NCI-H446 treated with DMSO at 0.1 percent for 48 hours (cell line): ENCODE results near the gene APBB2.

Experiments used
- DNase-seq: peaks from one replicate; lab custom pipeline; 2025; lab: John Stamatoyannopoulos, UW

Gene APBB2

DNA sequence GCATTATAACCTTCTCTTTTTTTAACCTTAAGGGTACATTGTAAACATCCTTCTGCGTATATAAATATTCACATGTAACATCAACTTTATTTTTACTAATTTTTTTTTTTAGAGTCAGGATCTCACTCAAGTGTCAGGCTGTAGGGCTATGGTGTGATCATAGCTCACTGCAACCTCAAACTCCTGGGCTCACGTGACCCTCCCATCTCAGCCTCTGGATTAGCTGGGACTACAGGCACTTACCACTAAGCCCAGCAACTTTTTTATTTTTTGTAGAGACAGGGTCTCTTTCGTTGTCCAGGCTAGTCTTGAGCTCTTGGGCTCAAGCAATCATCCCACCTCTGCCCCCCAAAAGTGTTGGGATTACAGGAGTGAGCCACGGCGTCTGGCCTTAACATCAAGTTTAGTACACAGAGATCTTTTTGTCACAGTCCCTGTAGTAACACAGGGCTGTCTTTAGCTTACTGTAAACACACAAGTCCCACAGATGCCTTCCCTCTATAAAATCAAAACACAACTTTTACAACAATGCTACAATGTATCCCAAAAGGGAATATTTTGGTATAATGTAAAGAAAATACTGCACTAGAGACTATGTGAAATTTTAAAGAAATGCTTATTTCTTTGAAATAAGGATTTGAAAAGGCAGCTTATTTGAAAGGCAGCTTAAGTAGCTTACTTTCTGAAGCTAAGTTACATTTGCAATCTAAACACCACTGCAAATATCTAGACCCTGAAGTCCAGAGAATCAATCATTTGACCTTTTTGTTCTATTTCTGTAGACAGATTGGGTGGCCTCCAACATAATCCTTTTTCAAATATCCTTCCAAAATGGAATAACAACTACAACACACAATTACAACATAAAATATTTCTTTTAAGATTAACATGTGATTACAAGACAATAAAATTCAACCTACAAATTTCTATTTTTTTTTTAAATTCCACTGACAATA is 116.0 kb downstream of the APBB2 start:
- no peak for DNase-seq

DNA sequence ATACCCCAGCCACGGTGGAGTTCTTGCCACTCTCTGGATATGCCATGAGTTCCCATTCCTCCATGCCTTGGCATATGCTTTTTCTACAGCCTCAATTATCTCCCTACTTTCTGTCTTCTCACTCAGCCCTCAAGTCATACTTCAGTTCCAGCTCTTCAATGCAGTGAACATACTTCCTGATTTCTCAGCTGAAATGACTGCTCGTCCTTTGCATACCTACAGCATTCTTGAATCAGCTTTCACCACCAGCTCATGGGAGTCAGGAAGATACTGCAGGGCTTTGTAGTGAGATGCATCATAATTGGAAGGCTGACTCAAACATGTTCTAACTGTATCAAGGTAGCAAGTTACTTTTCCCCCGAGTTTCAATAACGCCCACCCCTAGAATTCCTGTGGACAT is 118.4 kb downstream of the APBB2 start:
- DNase-seq: no peak

DNA sequence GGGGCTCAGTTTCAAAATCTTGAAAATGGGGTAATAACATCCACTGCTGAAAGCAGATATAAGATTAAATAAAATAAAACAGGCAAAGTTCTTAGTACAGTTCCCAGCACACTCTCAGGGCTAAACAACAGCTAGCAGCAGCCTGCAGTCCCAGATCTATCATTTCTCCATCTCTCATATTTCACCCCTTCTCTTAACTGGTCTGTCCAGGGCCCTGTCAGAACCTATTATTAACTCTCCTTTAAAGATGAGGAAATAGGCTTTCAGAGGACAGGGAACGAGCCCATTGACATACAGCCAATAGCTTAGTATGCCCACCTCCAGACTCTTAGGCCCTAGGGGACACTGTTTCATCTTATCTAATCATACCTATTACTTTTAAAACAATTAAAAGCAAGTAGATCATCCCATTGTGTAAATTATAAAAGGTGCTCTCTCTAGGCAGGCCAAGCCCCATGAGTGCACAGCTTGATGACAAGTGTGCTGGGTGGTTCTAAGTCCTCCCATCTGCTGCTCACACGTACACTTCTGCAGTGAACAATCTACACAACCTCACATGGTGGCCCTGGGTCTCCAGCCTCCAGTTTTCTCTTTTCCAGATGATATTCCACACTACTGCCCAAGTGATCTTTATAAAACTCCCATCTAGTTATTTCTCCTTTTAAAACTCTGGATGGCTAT is 119.0 kb downstream of the APBB2 start:
- DNase-seq: no peak

DNA sequence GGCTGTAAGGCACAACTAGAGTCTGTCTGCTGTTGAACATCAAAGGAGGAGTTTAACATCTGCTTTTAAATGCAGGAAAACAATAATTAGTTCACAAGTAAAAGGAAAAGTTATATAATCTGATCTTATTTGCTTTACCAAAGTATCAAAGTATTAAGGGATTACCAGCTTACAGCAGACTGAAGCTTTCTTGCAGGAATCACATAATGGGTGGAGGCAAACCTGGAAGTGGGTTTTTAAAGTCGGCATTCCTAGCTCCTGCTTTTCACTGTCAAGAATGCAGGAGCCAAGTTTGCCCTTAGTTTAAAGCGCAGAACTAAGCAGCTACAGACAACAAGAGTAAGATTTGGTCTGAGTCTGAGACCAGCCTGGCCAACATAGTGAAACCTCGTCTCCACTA is 122.2 kb downstream of the APBB2 start:
- DNase-seq: no peak

DNA sequence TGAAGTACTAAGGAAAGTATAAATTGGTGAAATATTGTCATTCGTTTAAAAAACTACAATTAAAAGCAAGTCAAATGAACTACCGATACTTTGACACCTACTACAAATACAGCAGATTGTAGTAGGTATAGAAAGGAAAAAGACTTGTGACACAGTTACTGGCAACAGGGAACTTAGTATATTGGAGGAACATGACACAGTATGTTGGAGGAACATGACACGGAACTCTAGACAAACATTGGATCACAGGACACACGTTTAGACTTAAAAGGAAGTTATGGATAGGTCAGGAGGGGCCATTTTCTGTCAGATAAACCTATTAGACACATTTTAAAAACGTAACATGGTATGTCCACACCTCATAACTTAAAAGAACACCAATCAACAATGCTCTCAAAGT is 132.5 kb downstream of the APBB2 start:
- no peak for DNase-seq

DNA sequence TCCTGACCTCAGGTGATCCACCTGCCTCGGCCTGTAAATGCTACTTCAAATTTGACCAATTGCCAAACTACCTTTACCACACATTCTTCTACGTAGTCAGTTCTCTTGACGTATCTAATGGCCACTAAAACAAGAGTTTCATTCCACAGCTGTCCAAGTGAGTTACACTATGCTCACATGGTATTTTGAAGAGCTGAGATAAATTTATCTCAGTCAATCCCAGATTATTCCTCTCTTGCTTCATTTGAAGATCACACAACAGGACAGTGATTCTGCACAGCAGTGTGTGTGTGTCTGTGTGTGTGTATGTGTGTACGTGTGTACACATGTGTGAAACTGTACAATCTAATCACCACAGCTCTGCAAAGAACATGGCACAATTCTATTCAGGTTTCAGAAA is 133.4 kb downstream of the APBB2 start:
- DNase-seq: no peak

DNA sequence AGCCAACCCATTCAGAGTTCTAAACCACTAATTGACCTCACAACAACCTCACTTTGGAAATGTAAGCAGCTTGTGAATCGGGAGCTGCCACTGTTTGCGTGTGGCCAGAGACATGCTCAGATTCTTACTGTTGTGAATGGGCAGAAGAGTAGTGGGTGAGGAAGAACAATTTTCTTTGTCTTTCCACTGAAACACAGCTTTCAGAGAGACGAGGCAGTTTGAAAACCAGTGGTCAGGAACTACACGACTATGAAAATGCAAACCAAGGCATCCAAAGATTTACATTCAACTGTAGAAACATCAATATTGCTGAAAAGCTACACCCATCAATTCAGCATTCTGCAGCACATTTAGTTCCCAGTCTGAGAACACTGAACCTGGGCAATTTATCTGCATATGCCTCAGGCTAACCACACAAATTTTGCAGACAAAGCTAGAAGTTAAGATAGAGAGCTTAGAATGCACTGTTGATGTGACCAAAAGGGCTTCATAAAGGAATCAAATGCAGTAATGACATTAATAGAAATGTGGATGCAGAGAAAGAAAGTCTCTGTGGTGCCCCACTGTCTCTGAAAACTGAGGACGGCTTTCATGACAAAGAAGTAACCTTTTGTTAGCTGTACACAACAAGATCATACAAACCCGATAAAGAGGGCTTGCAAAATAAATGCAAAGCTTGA is 134.3 kb downstream of the APBB2 start:
- DNase-seq: no peak

DNA sequence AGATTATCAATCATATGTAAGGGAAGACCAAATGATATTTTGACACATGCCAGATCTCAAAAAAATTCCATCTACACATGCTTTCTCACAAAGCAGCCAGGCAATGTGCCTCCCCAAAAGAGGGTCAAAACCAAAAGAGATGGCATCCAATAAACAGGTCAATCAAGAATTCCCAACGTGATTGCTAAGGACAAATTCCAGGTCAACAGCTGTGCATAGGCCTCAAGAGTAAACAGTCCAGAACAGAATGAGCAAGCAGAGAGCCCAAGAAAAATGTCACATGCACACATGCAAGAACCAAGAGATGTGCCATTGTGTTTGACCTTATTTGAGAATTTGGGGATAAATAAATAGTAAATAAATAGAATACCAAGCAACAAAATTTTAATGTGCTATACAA is 136.7 kb downstream of the APBB2 start:
- DNase-seq: no peak

DNA sequence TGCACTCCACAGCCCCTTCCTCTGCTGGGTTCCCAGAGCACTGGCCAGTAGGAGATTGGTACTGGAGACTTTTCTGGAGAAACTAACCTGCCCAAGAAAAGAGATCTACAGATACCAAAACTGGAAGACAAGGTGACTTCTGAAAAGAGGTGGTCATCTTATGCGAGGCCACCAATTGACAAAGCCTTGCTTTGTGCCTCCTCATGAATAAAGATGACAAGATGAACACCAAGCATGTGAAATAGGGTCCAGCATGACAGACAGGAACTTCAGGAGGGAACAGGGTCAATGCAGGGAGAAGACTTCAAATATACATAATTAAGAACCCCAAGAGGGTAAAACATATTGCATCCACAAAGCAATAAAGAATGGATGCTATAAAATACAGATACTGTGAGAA is 137.9 kb downstream of the APBB2 start:
- DNase-seq: no peak

DNA sequence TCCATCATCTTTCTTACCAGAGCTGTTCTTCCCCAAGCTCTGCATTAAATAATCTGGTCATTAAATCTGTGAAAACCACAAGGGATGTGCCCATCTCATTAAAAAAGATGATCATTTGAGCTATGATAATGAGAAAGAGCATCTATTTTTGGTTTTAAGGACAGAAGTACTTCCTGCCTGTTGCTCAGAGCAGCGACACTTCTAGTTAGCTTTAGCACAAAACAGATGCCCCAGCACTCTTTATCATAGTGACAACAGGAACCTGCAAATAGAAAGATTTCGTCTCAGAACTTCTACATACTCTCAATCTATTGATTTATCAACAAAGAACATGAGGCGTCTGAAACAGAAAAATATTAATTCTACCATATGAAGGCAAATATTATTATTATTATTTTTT is 140.1 kb downstream of the APBB2 start:
- DNase-seq: no peak

DNA sequence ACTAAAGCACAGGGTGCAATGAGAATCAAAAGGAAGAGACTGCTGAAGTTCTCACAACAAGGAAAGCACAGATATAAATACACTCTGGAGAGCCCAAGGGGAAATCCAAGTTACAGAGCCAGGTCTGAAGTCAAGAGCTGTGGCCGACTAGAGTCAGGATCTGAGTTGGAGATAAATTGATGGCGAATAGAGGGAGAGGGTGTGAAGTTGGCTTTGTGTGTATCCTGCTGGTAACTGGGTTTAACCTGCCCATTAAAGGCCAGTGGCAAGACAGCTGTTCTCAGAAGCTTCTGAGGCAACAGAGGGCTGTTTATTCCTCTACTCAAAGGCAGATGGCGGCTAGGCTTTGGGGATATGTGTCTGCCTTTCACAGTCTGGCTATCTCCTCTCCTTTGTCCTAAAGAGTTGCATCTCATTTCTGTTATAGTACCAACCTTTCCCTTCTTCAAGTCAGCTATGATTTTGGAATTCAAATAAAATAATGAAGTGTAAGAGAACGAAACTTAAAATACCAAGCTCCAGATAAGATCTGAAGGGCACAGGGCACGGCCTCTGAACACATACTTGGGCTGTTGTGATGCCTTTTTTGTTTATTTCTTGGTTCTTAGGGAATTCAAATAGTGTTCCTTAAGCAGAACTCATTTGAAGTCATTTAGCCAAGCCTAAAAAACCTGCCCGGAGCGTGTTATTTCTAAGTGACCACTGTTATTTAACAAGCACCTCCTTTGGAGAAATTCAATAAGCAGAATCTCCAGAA is 142.1 kb downstream of the APBB2 start:
- DNase-seq: no peak

DNA sequence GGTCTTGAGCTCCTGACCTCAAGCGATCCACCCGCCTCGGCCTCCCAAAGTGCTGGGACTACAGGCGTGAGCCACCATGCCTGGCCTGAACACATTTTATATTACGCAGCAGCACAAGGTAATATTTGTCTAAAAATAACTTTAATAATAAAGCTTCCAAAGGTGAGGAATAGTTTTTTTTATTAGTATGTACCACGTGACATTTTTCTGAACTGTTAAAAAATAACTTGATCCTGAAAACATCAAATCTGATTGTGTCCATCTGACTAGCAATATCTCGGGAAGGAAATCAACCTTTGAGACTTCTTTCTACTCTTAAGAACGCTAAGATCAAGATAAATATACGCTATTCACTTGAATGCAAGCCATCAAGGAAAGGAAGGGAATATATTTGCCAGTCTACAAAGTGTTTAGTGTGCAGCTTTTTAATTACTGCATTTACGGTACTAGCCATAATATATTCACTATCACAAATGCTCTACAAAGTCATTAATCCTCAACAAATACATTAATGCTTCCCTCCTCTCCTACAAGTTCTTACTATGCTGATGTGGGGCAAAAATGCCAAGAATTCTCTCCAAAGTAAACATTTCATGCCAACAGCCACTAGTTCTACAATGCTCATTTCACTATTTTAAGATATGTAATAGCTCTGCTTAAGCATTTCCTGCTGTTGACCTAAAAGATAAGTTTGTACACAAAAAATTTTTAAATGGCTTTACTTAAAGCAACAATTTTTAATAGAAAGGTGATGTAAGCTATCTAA is 143.6 kb downstream of the APBB2 start:
- DNase-seq: no peak

DNA sequence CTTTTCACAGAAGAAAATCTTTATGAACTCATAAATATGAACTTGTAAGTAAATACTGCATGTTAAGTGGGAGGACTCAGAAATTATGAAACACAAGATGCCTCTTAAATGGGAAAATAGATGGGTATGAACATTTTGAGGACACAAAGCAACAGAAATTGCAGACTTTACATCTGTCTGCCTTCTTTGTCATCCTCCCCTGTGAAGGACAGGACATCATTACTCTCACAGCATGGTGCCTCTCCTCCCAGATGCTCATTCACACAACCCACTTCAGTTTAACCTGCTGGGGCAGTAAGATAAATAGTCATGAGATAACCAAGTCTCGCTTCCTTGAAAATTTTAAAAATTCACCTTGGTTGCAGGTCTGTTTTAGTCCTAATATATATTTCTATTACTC is 144.5 kb downstream of the APBB2 start:
- no peak for DNase-seq

DNA sequence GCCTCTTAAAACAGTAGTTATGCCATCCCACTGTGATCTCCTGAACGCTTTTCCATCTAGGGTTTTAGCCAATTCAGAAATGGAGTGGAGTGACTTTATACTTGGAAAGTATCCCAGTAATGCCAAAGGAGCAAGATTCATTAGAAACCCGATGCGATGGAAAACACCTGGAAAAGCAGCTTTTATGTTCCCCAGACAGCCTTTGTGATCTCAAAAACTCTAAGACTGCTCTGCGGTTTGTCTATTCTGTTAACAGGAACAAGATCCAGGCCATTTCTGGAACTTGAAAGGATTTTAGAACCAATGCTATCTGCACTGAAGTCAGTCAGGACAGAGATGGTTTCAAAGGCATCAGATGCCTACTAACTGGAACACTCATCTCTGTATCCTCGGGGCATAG is 145.1 kb downstream of the APBB2 start:
- no peak for DNase-seq

DNA sequence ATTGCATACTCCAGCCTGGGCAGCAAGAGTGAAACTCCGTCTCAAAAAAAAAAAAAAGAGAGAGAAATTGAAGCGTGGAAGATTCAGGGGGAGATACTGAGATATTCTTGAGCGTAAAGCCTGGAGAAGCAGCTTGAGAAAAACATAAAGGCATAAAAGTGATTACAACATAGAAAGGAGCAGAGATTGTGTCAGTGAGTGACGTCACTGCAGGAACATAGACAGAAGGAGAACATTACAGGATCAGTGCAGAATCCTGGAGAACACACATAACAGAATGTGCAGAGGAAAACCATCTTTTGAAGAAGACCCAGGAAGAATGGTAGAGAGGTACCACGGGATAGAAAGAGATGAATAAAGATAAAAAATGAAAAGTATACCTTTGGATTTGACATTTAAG is 147.0 kb downstream of the APBB2 start:
- no peak for DNase-seq

DNA sequence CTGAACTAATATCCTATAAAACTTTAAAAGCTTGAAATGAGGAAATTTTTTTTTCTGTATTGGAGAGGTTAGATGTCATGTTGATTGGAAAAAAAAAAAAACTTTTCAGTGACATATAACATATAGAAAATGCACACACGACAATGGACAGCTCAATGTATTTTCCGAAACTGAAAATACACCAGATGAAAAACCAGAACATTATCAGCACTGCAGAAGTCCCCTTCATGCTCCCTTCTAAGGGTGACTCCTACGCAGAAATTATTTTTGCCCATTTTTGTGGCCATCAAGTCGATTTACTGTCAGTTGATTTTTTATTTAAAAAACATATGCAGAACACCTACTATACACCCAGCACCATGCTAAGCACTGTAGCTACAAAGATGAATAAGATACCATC is 148.3 kb downstream of the APBB2 start:
- no peak for DNase-seq

DNA sequence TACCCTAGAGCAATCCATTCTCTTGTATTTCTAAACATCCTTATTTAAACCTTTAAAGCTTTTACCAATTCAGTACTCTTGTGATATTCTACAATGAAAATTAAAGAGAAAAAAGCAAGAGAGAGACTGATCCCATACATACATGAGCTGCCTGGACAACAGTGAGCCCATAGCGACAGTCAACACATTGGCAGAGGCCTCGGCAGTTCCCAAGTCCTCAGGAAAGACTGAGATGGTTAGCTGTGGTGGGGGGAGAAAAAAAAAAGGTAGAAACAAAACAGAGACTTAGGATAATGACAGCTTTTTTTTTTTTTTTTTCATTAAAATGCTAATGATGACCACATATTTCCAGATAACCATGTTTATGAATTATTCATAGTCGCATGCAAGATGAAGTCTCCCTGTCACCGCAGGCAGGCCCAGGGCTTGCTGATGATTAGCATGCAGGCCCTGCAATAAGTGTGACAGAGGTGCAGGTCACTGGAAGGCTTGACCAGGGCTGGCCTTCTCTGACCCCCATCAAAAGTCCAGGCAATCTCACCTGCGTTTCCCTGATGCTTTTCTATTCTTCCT is 148.8 kb downstream of the APBB2 start:
- DNase-seq: no peak

DNA sequence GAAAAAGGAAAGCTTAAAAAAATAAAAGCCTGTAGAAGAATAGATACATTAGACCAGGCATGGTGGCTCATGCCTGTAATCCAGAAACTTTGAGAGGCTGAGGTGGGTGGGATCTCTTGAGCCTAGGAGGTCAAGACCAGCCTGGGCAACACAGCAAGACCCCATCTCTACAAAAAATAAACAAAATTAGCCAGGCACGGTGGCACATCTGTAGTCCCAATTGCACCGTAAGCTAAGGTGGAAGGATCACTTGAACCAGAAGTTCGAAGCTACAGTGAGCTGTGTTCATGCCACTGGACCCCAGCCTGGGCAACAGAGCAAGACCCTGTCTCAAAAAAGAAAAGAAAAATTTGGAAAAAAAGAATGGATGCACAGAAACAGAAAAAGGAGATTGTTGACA is 149.4 kb downstream of the APBB2 start:
- no peak for DNase-seq

DNA sequence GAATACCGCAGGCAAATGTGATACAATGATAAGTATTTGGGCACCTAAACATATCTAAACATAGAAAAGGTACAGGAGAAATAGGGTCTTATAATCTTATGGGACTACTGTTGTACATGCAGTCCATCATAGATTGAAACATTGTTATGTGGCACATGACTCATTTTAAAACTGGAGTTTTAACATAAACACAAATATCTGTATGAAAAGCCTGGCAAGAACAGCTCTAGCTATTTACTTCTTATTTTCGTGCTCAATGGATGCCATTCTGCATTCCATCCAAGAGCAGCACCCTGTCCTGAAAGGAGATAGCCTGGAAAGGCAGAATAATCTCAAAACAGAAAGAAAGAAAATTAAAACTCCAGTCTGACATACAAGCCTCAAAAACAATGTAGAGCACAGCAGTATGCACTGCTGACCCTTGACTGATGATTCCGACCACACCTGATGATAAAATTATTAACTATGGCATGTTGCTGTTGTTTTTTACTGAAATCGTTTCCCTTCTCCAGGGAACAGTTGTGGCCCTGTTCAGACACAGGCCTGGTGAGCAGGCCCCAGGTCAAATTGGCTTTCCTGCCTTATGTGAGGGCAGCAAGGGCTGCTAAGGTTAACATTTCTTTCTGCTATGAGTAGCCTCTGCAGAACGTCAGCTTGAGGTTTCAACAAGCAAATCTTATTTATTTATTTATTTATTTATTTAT is 152.7 kb downstream of the APBB2 start:
- no peak for DNase-seq
